GM21447 (cell line): ENCODE results near the gene CTDP1.

ENCODE experiments used
- ATAC-seq: cut with Tn5 transposase; IDR thresholded peaks from one replicate; pipeline ENCODE4 v1.9.1; 2021; ENCODE audit not compliant: unreplicated experiment

The CTDP1 gene

DNA sequence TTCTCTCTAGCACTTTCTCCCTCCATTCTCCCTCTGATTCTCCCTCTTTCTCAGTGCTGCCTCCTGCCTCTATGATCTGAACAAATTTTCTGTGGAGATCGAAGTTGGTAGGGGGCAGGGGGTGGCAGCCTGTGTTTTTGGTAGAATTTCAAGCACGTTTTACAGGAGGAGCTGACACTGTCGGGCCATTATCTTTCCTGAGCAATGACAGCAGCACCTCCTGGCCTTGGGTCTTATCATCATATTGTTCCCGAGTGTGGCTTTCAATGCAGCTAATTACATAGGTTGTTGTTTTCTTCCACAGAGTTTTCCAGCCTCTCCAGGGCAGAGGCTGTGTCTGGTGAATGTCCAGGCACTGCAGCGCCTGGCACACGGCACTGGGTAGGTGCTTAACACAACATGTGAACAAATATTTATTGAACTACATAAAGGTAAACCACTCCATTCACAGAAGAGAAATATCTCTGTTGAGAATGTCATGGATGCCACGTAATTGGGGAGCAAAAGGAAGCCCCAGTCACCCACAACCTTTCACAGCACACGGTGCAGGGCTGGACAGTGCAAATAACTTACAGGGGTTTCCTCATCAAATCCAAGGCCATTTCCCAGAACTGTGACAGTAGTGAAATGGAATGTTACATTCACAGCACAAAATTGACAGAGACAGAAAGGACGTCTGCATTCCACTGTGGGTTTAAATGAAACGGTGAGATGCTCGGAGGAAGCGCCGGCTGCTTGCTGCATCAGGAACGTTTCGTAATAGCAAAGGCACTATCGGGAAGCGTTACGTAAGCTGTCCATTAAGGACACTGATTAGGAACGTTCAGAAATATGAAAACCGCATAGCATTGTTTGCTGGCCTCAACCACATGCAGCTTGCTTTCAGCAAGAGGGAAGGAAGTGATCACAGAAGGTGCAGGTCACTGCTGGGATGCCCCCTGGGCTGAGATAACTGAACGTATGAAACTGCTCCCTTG, 111.7 kb downstream of the CTDP1 start:
- no peak for ATAC-seq

- ATAC-seq, result no peak
Measured at GRCh38 chr18:79792096-79792987, 112.7 kb downstream of the CTDP1 start.

- ATAC-seq, result no peak
Measured at GRCh38 chr18:79792988-79793355, 113.4 kb downstream of the CTDP1 start.

DNA sequence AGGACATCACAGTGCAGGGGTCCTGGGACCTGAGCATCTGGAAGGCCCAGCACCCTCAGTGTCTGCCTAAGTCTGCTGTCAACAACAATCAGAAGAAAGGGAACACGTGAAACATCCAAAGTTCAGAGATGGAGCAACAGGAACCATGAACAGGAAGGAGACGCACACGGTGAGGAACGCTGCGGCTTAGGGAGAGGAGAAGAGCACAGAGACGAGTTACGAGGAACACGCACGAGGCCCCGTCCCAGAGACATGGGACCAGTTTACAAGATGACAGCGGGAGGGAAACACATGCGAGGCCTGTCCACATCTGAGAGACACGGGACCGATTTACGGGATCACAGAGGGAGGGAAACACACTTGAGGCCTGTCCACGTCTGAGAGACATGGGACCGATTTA, 115.2 kb downstream of the CTDP1 start:
- ATAC-seq, result no peak

- ATAC-seq, result no peak
Measured at GRCh38 chr18:79795446-79795845, 115.8 kb downstream of the CTDP1 start.

DNA sequence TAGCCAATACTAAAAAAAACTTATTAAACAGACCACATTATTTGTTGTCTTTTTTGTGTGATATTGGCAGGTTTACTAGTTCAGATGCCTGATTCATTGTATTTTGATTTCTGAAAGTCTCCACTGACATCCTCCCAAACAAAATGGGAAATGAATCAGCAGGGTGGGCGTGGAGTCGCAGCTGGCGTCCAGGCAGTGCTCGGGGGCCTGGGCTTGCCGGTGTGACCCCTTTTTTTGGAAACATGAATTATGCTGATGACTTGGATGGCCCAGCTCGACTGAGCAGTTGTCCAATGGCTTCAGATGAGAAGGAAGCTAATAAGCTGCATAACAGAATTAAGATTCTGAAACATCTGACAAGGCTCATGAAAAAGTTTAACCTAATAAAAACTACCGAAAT, 116.4 kb downstream of the CTDP1 start:
- no peak for ATAC-seq

DNA sequence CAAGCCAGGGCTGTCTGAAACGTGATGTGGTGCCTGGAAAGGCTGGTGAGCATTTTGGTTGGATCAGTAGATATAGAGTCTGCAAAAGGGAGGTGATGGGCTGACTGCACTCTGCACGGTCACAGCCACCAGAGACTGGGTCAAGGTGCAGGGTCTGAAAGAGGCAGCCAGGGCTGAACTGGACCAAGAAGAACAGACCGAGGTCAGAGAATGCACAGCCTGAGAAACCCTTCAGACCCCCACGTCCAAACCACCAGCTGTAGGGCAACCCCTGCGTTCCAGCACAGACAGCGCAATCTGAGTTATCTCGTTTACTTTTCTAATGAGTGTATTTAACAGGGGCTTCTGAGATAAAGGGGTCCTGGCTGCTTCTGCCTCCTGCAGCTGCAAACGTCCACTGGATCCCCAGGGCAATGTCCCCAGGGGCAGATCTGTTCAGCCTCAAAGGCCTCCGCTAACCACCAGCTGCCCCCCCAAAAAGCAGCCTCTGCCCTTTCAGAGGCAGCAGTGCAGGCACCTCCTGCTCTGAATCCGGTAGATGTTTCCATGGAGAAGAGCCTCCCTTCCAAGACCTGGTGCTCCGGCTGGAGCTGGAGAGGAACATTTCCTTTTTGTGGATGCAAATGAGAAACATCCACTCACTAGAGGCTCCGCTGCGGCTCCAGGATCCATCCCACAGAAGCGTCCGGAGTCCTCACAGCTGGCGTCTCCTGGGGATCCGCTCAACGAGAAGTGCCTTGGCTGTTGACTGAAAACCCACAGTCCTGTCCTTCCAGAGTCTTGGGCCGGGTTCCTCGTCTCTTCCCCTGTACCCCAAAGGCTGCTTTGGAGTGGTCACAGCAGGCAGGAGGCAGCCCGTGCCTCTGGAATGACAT, 117.2 kb downstream of the CTDP1 start:
- ATAC-seq, result no peak

DNA sequence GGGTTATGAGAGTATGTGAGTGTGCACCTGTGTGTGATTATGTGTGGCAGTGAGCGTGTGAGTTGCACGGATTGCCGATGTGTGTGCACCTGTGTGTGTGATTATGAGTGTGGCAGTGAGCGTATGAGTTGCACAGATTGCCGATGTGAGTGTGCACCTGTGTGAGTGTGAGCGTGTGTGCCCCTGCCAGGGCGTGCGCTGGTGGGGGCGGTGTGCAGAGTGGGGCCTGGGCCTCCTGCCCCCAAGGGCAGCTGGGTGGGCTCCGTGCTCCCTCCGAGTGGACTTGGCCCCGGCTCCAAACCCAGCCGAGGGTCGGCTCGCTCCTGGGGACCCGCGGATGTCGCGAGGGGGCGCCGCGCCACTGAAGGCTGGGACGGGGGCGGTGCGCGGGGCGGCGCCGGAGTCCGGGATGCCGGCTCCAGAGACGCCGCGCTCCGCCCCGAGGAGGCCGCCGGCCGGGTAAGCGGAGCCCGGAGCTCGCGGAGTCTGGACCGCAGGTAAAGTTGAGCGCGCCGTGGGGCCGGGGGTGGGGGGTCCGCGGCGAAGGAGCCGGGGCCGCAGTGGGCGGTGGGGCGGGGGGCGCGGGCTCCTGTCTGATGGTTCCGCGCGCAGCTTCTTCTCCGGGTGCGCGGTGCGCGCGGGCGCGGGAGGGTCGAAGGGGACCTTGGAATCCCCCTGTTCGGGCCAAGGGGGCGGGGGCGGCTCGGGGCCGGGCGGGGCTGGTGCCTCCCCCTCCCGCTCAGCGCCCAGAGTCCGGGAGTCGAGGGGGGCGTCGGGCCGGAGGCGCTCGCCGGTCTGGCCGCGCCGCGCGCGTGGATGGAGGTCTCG, 118.1 kb downstream of the CTDP1 start, which contains the start of gene KCNG2:
TSS of gene KCNG2 (plus strand) at position 421 of the 828 bp plus-strand sequence. CDS start 65,730 bp downstream, outside the sequence.
- no peak for ATAC-seq

- ATAC-seq, result no peak
Measured at GRCh38 chr18:79798346-79798998, 118.9 kb downstream of the CTDP1 start.

- no peak for ATAC-seq
Measured at GRCh38 chr18:79798999-79799370, 119.4 kb downstream of the CTDP1 start.

GRCh38 chr18:79799619-79800370, 120.2 kb downstream of the CTDP1 start:
- ATAC-seq, result no peak

GRCh38 chr18:79800371-79801180, 121.0 kb downstream of the CTDP1 start:
- no peak for ATAC-seq

GRCh38 chr18:79801217-79801616, 121.6 kb downstream of the CTDP1 start:
- no peak for ATAC-seq

DNA sequence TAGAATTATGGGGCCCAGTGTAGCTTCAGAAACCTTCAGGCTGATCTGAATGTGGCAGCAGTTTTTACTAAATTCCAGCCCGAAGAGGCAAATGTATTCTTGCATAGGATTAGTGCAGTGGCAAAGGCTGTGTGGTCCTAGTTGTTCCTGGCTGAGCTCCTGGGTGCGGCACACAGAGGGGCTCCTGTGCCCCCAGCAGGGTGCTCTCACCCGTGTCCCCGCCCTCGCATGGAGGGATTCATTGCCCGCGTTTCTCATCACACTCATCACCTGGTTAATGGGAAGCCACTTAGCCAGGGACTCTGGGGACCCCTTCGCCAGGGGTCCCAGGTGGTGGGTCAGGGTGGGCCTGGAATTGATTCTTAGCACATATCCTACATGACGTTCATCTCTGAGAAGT, 122.0 kb downstream of the CTDP1 start:
- ATAC-seq, result no peak

DNA sequence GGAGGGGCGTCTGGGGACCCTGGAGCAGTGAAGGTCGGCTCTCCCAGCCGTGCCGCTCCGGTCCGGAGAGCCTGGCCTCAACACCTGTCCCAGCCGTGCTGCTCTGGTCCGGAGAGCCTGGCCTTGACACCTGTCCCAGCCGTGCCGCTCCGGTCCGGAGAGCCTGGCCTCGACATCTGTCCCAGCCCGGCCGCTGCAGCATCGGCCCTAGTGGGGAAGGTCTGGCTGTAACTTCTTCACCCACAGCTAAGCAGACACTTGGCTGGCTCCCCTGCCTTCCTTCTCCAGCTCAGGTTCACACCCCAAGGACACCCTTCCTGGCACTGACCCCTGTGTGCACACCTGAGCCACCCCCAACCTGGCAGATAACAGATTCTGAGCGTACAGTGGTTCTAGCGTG, 122.7 kb downstream of the CTDP1 start:
- ATAC-seq, result no peak

DNA sequence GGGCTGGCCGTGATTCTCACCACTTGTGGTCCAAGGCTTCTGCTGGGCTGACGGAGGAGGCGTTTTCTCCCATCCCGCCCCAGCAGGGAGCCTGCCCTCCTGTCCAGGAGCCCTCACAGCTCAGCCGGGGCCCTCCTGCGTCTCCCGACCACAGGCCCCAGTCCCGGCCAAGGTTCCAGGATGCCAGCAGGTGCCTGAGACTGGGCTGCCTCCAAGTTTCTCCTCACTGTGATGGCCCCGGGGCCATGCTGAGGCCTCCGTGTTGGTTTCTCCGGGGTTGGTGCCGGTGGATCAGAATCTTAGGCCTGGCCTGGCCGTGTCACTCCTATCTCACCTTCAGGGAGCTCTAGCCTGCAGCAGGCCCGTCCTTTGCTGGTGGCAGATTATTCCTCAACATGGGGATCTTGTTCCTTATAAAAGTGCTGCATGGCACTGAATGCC, 124.0 kb downstream of the CTDP1 start:
- no peak for ATAC-seq
